HS-5 (cell line): ENCODE measurements around the gene C1orf232.
A peak's percentile ranks its signal among the peaks of the same experiment; 100 is the strongest.

Experiments
- DNase-seq: peaks from one replicate; pipeline ENCODE4 v3.0.0-alpha.2; 2012; ENCODE audit warnings: low read depth

Gene C1orf232

GRCh38 chr1:26177182-26177684 lies 8.5 kb upstream of the C1orf232 start, which contains the start of gene CNKSR1:
Gene CNKSR1 (plus strand): TSS chr1:26177491. CDS start chr1:26177548, 57 bp downstream.
- DNase-seq = no peak

GRCh38 chr1:26175346-26175745 lies 6.6 kb upstream of the C1orf232 start:
- no peak for DNase-seq

GRCh38 chr1:26171084-26172072 lies 2.6 kb upstream of the C1orf232 start, which contains the start of gene ZNF593OS:
Gene ZNF593OS (minus strand): TSS chr1:26171832. CDS start chr1:26171661, 171 bp downstream.
- no peak for DNase-seq

- DNase-seq = no peak
Measured at GRCh38 chr1:26170472-26170821, 1.7 kb upstream of the C1orf232 start.

- peak; percentile 47 for DNase-seq
Measured at GRCh38 chr1:26169669-26170471, 1.1 kb upstream of the C1orf232 start, which contains the start of gene ZNF593. Gene ZNF593 (plus strand): TSS chr1:26169908. CDS start chr1:26169984, 76 bp downstream.

- no peak for DNase-seq
Measured at GRCh38 chr1:26169198-26169554, 413 bp upstream of the C1orf232 start.

GRCh38 chr1:26166719-26167281 lies 2.0 kb downstream of the C1orf232 start:
- DNase-seq = no peak

GRCh38 chr1:26164861-26165842 lies 3.6 kb downstream of the C1orf232 start:
- DNase-seq = no peak

- no peak for DNase-seq
Measured at GRCh38 chr1:26164036-26164860, 4.5 kb downstream of the C1orf232 start.

GRCh38 chr1:26163684-26164035 lies 5.1 kb downstream of the C1orf232 start:
- DNase-seq = no peak

- no peak for DNase-seq
Measured at GRCh38 chr1:26162220-26162709, 6.5 kb downstream of the C1orf232 start.

- no peak for DNase-seq
Measured at GRCh38 chr1:26161415-26162219, 7.1 kb downstream of the C1orf232 start.

GRCh38 chr1:26160527-26161414 lies 8.0 kb downstream of the C1orf232 start:
- no peak for DNase-seq

GRCh38 chr1:26159743-26160039 lies 9.1 kb downstream of the C1orf232 start:
- DNase-seq = no peak

- DNase-seq = no peak
Measured at GRCh38 chr1:26158908-26159742, 9.6 kb downstream of the C1orf232 start, which contains the start of gene FAM110D. Gene FAM110D (plus strand): TSS chr1:26159079. CDS start chr1:26161292, 2,213 bp downstream.

- no peak for DNase-seq
Measured at GRCh38 chr1:26158271-26158907, 10.4 kb downstream of the C1orf232 start.
